ENCODE measurements around the gene PSMC4. TPM values are rescaled to one million over a fixed set of nuclear protein-coding genes. Genes with fewer than 3 reads are reported as not detected.

The PSMC4 gene
- total RNA-seq, 2 donors from 2014 or later, result 76.0 to 90.2 TPM

- no peak for DNase-seq (ENCODE audit: low spot score)
These were observed 30.6 kb upstream of the PSMC4 start for GRCh38 chr19:39940221-39940833.

DNA sequence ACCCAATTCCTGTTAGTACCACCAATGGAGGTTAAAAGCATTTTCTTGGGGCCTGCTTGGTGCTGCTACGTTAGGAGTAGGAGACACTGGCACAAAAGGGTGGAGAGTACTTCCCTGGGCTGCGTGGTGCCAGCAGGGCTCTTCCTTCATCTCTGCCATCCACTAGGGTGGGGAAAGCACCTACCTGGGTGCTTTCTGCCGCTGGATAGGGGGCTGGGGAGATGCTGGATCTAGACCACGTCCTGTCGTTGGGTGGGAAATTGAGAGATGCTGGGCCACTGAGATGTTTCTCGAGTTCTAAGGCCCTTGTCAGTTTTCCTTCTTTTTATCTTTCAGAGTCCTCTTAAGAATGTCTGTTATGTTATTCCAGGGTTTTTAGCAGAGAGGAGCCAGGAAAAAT is 29.8 kb upstream of the PSMC4 start:
- TF ChIP-seq CTCF (IDR thresholded peaks at IDR 0.05), result no peak
- H3K27ac ChIP-seq, result no peak overlapping the region
- H3K4me3 ChIP-seq, result no peak overlapping the region
- H3K9me3 ChIP-seq, result peaks cover 0 to 12% of the 10 kb centered on the region in 2 donors
- no peaks in the 10 kb centered on the region for H3K4me1 ChIP-seq
- H3K27me3 ChIP-seq, result no peaks in the 10 kb centered on the region
- DNase-seq (ENCODE audit: low spot score), result no peak
- no peaks in the 10 kb centered on the region for H3K36me3 ChIP-seq

More at GRCh38 chr19:39940221-39940833, 30.6 kb upstream of the PSMC4 start:
- Histone ChIP-seq H3K27me3 (no peaks in the 10 kb centered on the region), H3K9me3 (peaks cover 0 to 12% of the 10 kb centered on the region in 2 donors), H3K4me1 (no peaks in the 10 kb centered on the region), H3K4me3 (no peak overlapping the region), H3K27ac (no peak overlapping the region), H3K36me3 (no peaks in the 10 kb centered on the region)
- TF ChIP-seq CTCF (IDR thresholded peaks at IDR 0.05), result no peak

DNA sequence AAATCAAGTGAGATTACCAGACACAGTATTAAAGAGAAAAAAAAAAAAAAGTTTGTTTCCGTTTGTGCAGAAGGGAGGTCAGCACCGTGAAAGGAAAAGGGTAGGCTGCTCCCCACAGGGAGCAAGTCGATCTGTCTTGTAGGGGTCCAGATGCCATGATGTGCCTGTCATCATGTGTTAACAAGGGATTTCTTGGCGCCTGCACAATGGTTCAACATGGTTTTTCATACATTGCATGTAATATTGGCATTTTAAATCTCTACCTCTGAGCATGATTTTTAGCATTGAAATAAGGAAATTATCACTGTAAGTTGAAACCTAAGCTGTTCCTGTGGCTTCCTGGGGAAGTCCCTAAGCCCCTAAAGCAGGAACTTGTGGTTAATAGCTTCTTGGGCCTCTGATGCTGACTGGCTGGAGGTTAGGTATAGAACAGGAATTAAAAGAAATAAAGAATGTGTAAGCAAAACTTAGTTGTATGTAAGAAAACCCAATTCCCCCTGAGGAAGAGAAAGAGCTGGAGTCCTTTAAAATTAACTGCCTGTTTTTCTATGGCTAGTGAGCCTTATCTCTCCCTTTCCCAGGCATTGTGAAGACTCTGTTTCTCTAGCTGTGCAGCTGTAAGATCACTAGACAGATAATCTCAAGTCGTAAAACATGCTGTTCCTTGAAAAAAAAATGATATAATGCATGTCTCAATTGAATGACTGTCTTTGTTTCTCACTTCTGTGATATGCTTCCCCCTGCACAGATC is 29.2 kb upstream of the PSMC4 start:
- H3K27ac ChIP-seq, result no peak overlapping the region
- no peak overlapping the region for H3K4me3 ChIP-seq
- TF ChIP-seq CTCF (IDR thresholded peaks at IDR 0.05), result no peak
- DNase-seq (ENCODE audit: low spot score), result no peak
- no peaks in the 10 kb centered on the region for H3K27me3 ChIP-seq
- H3K4me1 ChIP-seq, result no peaks in the 10 kb centered on the region
- no peaks in the 10 kb centered on the region for H3K36me3 ChIP-seq
- H3K9me3 ChIP-seq, result peaks cover 0 to 12% of the 10 kb centered on the region in 2 donors

DNA sequence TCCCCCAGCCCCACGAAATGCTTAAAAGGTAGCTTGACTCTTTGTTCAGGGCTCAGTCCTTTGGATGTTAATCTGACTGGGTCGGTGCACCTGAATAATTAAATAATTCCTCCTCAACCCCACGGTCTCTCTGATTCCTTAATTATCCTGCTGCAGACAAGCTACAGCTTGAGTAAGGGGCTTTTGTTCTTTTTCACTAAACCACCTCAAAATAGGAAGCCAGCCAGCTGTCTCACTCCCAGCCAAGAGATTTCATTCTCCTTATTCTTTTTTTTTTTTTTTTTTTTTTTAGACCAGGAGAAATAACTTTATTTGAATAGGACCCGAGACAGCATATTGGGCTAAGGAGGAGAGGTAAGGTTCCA is 28.6 kb upstream of the PSMC4 start:
- H3K4me1 ChIP-seq, result no peaks in the 10 kb centered on the region

DNA sequence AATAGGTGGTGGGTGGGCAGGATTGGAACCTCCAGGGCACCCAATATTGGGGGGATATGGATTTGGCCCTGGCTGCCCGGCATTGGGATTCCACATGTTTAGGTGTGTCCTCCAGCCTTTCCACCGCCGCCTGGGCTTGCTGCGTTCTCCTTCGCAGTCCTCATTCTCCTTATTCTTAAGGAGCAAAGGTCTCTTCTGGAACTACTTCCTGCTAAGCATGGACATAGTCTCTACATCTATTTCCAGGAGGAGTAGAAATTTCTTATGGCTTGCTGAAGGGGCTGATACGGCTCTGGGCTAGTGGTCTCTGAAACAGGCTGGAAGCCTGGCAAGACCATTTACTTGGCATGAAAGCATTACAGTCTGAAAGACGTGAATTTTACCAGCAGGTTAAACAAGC is 27.4 kb upstream of the PSMC4 start:
- no peaks in the 10 kb centered on the region for H3K4me1 ChIP-seq

More for the DNA sequence above, 28.6 kb upstream of the PSMC4 start:
- Histone ChIP-seq H3K9me3 (peaks cover 0 to 12% of the 10 kb centered on the region in 2 donors), H3K36me3 (no peaks in the 10 kb centered on the region), H3K27me3 (no peaks in the 10 kb centered on the region), H3K27ac (no peak overlapping the region), H3K4me3 (no peak overlapping the region)
- no peak for TF ChIP-seq CTCF (IDR thresholded peaks at IDR 0.05)
- no peak for DNase-seq (ENCODE audit: low spot score)

More for the DNA sequence above, 27.4 kb upstream of the PSMC4 start:
- no peaks in the 10 kb centered on the region for H3K27me3 ChIP-seq
- H3K36me3 ChIP-seq, result no peaks in the 10 kb centered on the region
- H3K9me3 ChIP-seq, result peaks cover 0 to 12% of the 10 kb centered on the region in 2 donors
- TF ChIP-seq CTCF (IDR thresholded peaks at IDR 0.05), result no peak
- no peak overlapping the region for H3K4me3 ChIP-seq
- no peak for DNase-seq (ENCODE audit: low spot score)
- no peak overlapping the region for H3K27ac ChIP-seq

All from right atrium auricular region (tissue), 2 donors.